Heart right ventricle (tissue), 16 donors: Measurements from ENCODE around the gene SOD1. TPM values are rescaled to one million over a fixed set of nuclear protein-coding genes. Genes with fewer than 3 reads are reported as not detected.

Experiments
- ATAC-seq, 8 donors: fragments of 200-7000 bp; cut with Tn5 transposase; one replicate each; pipeline ENCODE4 v1.9.1; 2020; ENCODE audit warnings: mild to moderate bottlenecking in 8 of 8, moderate library complexity in 8 of 8, moderate number of reproducible peaks in 1 of 8
- DNase-seq, 2 donors: peaks; one replicate each; pipeline ENCODE4 v3.0.0-alpha.2; 2020
- H3K27ac ChIP-seq, 10 donors: fragments of 200-600 bp; sonication (generic) in 2 of 10; one replicate each; pipeline versions ENCODE4 v1.5.0 to v1.8.0; 2020 to 2022; ENCODE audit warnings: mild to moderate bottlenecking in 3 of 10
- H3K27me3 ChIP-seq, 7 donors: fragments of 200-600 bp; one replicate each; pipeline ENCODE4 v1.8.0; 2021 to 2022; ENCODE audit warnings: mild to moderate bottlenecking in 2 of 7
- H3K36me3 ChIP-seq, 9 donors: fragments of 200-600 bp; sonication (generic) in 1 of 9; one replicate each; pipeline versions ENCODE4 v1.5.0 to v1.8.0; 2020 to 2022; ENCODE audit warnings: mild to moderate bottlenecking in 2 of 9
- H3K4me1 ChIP-seq, 9 donors: fragments of 200-600 bp; sonication (generic) in 1 of 9; one replicate each; pipeline versions ENCODE4 v1.5.0 to v1.8.0; 2020 to 2022; ENCODE audit warnings: mild to moderate bottlenecking in 4 of 9
- H3K4me3 ChIP-seq, 10 donors: fragments of 200-600 bp; sonication (generic) in 2 of 10; one replicate each; pipeline versions ENCODE4 v1.5.0 to v1.8.0; 2020 to 2022; ENCODE audit warnings: mild to moderate bottlenecking in 7 of 10, moderate library complexity in 2 of 10
- H3K9me3 ChIP-seq, 11 donors: fragments of 200-600 bp in 10 of 11; sonication (generic) in 2 of 11; one replicate each; pipeline versions ENCODE4 v1.5.0 to v1.8.0; 2013 to 2022; ENCODE audit warnings: mild to moderate bottlenecking in 2 of 11, control low read depth in 1 of 11, moderate library complexity in 1 of 11
- WGBS, 2 donors: extraction: QIAGEN DNeasy Blood & Tissue Kit; methylation state at CpG; one replicate each; pipeline ENCODE4 v1.1.7; 2013; ENCODE audit warnings: inconsistent platforms in 1 of 2; 5-methylcytosine and 5-hydroxymethylcytosine counted together
- intact Hi-C, 10 donors: fragments of 100-400 bp; cut with DNase I; formaldehyde crosslinking; loops; one replicate each; pipeline versions ENCODE4 v1.11.1 to v1.14.2; 2022
- polyA plus RNA-seq, 2 donors: library from polyadenylated mRNA; stranded (reverse); fragments of 200-250 nt; gene quantifications; one replicate each; pipeline ENCODE4 v1.2.3, GENCODE V29; 2013
- total RNA-seq, 10 donors: library from RNA; stranded (reverse); fragmentation: NEBNext Ultra II Directional in 3 of 10; extraction: Animal tissue kit (Norgen Biotek cat#: 25700) in 3 of 10; gene quantifications; one replicate each; pipeline versions ENCODE4 v1.2.1 to v1.2.4, GENCODE V29; 2021 to 2023
- TF ChIP-seq, protein P1 (sequence below), 9 donors: fragments of 200-600 bp; sonication (generic) in 2 of 9; IDR thresholded peaks; one replicate each; pipeline versions ENCODE4 v1.5.0 to v1.8.0; 2021 to 2022; ENCODE audit warnings: antibody characterized with exemption in 9 of 9, mild to moderate bottlenecking in 5 of 9, moderate library complexity in 1 of 9
- donor health status: Arrhythmogenic right ventricular cardiomyopathy.
- donor health status: ischemic (EF 13 %, LVEDD 7.1; RV severe dilation, severe dysfunction).
- donor health status: healthy with polysubstance abuse.
- donor health status: DM: no; HTN: yes; CAD: no.
- donor health status: DM: no; HTN: no; CAD: no.
- donor health status: ischemic (EF 25% LVEDD 6.9; RV normal size, moderate dysfunction).
- donor health status: ischemic (EF 25% LVEDD 5.7; RV mildly dilated, moderate dysfunction).
- donor health status: healthy.
- donor health status: DM: yes; HTN: yes; CAD: no.
- donor health status: Ischemic cardiomyopathy.
- donor health status: ischemic (EF 35%, LVEDD 5.7; RV mildly dilated, moderate dysfunction).
- donor health status: nonischemic (EF 11% LVEDD 7.7; RV severe dilation, severe dysfunction).
- donor health status: DM: yes; HTN: yes; CAD: no.
- donor health status: PGD.
- donor health status: ischemic (EF 29% LVEDD 5.4; RV normal size, mild dysfunction).
- donor health status: nonischemic (EF 23%, LVEDD 6.1; RV moderate dilation, normal function).

SOD1 gene
- total and polyA plus RNA-seq, 12 donors, result 358 to 456 (median 420) TPM

DNA sequence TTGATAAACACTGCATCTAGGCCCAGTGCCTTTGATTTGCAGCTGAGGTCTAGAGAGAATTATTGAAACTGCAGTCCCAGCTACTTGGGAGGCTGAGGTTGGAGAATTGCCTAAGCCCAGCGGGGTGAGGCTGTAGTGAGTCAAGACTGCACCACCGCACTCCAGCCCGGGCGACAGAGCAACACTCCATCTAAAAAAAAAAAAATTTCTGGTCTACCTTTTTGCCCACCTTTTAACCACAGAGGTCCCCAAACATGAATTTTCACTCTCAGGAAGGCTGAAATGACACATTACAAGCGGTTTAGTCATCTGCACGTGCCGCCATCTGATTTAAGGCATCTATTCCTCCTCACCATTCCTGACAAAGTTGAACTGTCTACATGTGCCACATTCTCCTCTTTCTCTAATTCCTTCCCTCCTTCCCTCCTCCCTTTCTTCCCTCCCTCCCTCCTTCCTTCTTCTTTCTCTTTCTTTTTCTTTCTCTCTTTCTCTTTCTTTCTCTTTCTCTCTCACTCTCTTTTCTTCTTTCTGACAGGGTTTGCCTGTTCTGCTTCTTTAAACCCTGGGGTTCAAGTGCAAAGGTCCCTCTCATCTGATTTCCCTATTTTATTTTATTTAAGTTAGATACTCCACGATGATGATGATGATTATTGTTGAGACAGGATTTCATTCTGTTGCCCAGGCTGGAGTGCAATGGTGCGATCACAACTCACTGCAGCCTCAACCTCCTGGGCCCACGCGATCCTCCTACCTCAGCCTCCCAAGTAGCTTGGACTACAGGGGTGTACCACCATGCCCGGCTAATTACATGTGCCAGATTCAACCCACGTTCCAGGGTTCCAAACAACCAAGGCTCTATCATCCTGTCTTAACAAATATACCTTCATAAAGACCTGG lies 3.0 kb upstream of the SOD1 start:
- Histone ChIP-seq H3K4me1 (peaks cover 0 to 17% (median 11%) of the 10 kb centered on the region in 9 donors), H3K9me3 (no peaks in the 10 kb centered on the region), H3K36me3 (peaks cover 0 to 3% (median 0%) of the 10 kb centered on the region in 9 donors), H3K27me3 (no peaks in the 10 kb centered on the region), H3K27ac (no peak overlapping the region), H3K4me3 (no peak overlapping the region)
- 93 to 96% methylated on average over 13 of the region's 13 CpGs for WGBS, 2 donors
- DNase-seq, result no peak
- TF ChIP-seq, protein P1, sequence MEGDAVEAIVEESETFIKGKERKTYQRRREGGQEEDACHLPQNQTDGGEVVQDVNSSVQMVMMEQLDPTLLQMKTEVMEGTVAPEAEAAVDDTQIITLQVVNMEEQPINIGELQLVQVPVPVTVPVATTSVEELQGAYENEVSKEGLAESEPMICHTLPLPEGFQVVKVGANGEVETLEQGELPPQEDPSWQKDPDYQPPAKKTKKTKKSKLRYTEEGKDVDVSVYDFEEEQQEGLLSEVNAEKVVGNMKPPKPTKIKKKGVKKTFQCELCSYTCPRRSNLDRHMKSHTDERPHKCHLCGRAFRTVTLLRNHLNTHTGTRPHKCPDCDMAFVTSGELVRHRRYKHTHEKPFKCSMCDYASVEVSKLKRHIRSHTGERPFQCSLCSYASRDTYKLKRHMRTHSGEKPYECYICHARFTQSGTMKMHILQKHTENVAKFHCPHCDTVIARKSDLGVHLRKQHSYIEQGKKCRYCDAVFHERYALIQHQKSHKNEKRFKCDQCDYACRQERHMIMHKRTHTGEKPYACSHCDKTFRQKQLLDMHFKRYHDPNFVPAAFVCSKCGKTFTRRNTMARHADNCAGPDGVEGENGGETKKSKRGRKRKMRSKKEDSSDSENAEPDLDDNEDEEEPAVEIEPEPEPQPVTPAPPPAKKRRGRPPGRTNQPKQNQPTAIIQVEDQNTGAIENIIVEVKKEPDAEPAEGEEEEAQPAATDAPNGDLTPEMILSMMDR (IDR thresholded peaks at IDR 0.05), result no peak
- intact Hi-C loops, result no loop called here
- ATAC-seq, result no peak

DNA sequence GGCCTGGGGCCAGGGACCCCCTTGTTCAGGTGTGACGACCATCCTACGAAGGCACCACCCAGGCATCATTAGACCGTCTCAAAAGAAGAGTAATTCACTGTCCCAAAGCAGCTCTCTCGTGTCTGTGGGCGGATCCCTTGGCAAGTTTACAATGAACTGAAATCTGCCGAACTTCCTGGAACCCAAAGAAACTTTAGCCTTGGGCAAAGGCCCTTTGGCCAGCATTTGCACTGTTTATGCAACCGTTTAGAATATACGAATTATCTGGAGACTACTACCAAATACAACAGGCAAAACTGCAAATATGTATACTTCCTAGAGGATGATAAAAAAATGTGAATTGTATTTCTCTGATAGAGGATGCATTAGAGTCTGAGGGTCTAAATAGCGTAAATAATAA lies 1.4 kb upstream of the SOD1 start:
- TF ChIP-seq, protein P1 (IDR thresholded peaks at IDR 0.05), result no peak
- H3K27me3 ChIP-seq, result no peaks in the 10 kb centered on the region
- WGBS, 2 donors, result 79 to 80% methylated on average over 9 of the region's 9 CpGs
- no peaks in the 10 kb centered on the region for H3K9me3 ChIP-seq
- intact Hi-C loops, result no loop called here
- H3K36me3 ChIP-seq, result peaks cover 0 to 13% (median 0%) of the 10 kb centered on the region in 9 donors
- ATAC-seq (no peak), DNase-seq (no peak)
- no peak overlapping the region for H3K27ac ChIP-seq
- H3K4me3 ChIP-seq, result no peak overlapping the region
- H3K4me1 ChIP-seq, result peaks cover 3 to 33% (median 26%) of the 10 kb centered on the region in 9 donors

GRCh38 chr21:31659286-31659535 lies 282 bp upstream of the SOD1 start:
- Histone ChIP-seq H3K4me1 (peaks cover 3 to 43% (median 27%) of the 10 kb centered on the region in 9 donors), H3K27ac (peak overlapping the region; percentile 84 to 97 (median 90)), H3K4me3 (peak overlapping the region; percentile 59 to 88 (median 83)), H3K9me3 (no peaks in the 10 kb centered on the region), H3K36me3 (peaks cover 0 to 22% (median 3%) of the 10 kb centered on the region in 9 donors), H3K27me3 (no peaks in the 10 kb centered on the region)
- TF ChIP-seq, protein P1 (IDR thresholded peaks at IDR 0.05), result no peak
- ATAC-seq, result peak; percentile 4 to 39 (median 24)
- 2 to 3% methylated on average over 18 of the region's 18 CpGs for WGBS, 2 donors
- no peak for DNase-seq
- intact Hi-C loops, result no loop called here

GRCh38 chr21:31660259-31660565 lies 719 bp downstream of the SOD1 start:
- Histone ChIP-seq H3K4me1 (peaks cover 3 to 52% (median 34%) of the 10 kb centered on the region in 9 donors), H3K27ac (peak overlapping the region; percentile 84 to 97 (median 90))
- ATAC-seq, result peak in 6 of 8 donors; percentile 10 to 38 (median 28)

More at GRCh38 chr21:31660259-31660565, 719 bp downstream of the SOD1 start:
- intact Hi-C loops, result loop anchor here in 1 of 10 donors (5.0 kb wide), 1 partner anchor 72 kb away; the partner anchor contains the start of gene SCAF4
- no peak for DNase-seq
- Histone ChIP-seq H3K27me3 (no peaks in the 10 kb centered on the region), H3K4me3 (peak overlapping the region; percentile 59 to 88 (median 83)), H3K9me3 (no peaks in the 10 kb centered on the region), H3K36me3 (peaks cover 0 to 32% (median 3%) of the 10 kb centered on the region in 9 donors)
- 0% methylated on average over 12 of the region's 12 CpGs for WGBS, 2 donors
- TF ChIP-seq, protein P1 (IDR thresholded peaks at IDR 0.05), result no peak
